SU-DHL-6 (cell line): ENCODE results near the gene C1orf198.

Experiments
- H2AFZ ChIP-seq: fragments of 200-600 bp; sonication (generic); 2 replicates; pipeline ENCODE4 v1.6.1; 2014; ENCODE audit warnings: low read depth, mild to moderate bottlenecking, moderate library complexity, mixed read lengths, antibody characterized with exemption, low read length; ENCODE audit not compliant: severe bottlenecking
- H3F3A ChIP-seq: fragments of 200-600 bp; shearing (Covaris generic); 2 replicates; pipeline ENCODE4 v1.6.0; 2016; ENCODE audit warnings: antibody characterized with exemption, mild to moderate bottlenecking; ENCODE audit not compliant: insufficient read depth
- H3K27ac ChIP-seq: fragments of 200-600 bp; sonication (generic); 2 replicates; pipeline ENCODE4 v1.5.1; 2016; ENCODE audit warnings: low read depth, mild to moderate bottlenecking, low read length, moderate library complexity, mixed read lengths
- H3K27me3 ChIP-seq: fragments of 200-600 bp; sonication (generic), shearing (Covaris generic); 2 replicates; pipeline ENCODE4 v1.6.0; 2014; ENCODE audit warnings: mild to moderate bottlenecking, low read length
- H3K36me3 ChIP-seq: fragments of 200-600 bp; sonication (generic); 2 replicates; pipeline ENCODE4 v1.6.1; 2014; ENCODE audit warnings: mild to moderate bottlenecking, low read length, mixed read lengths
- H3K4me2 ChIP-seq: fragments of 300-600, 200-600 bp; shearing (Covaris generic), sonication (generic); 2 replicates; pipeline ENCODE4 v1.6.0; 2014; ENCODE audit warnings: low read length, low read depth, mild to moderate bottlenecking; ENCODE audit not compliant: poor library complexity, severe bottlenecking
- H3K4me3 ChIP-seq: fragments of 200-600 bp; sonication (generic); 2 replicates; pipeline ENCODE4 v1.5.1; 2014; ENCODE audit warnings: antibody characterized with exemption, low read length, mild to moderate bottlenecking, mixed read lengths; ENCODE audit not compliant: insufficient read depth, poor library complexity, severe bottlenecking
- H3K79me2 ChIP-seq: fragments of 200-600 bp; sonication (generic); 2 replicates; pipeline ENCODE4 v1.6.1; 2014; ENCODE audit warnings: mild to moderate bottlenecking, low read length, moderate library complexity; ENCODE audit not compliant: insufficient read depth
- H3K9ac ChIP-seq: fragments of 200-600 bp; sonication (generic); 2 replicates; pipeline ENCODE4 v1.7.0; 2014; ENCODE audit warnings: mild to moderate bottlenecking, low read length
- H3K9me2 ChIP-seq: fragments of 200-600 bp; sonication (generic); replicated peaks from 2 replicates; pipeline ENCODE4 v1.6.1; 2014; ENCODE audit warnings: low read length; ENCODE audit not compliant: insufficient read depth
- H3K9me3 ChIP-seq: fragments of 200-600 bp; sonication (generic); 2 replicates; pipeline ENCODE4 v1.6.1; 2014; ENCODE audit warnings: low read length, mixed read lengths; ENCODE audit not compliant: insufficient read depth
- H4K20me1 ChIP-seq: fragments of 200-600 bp; sonication (generic); 2 replicates; pipeline ENCODE4 v1.6.1; 2014; ENCODE audit warnings: low read depth, mild to moderate bottlenecking, antibody characterized with exemption, low read length, moderate library complexity, mixed read lengths
- EZH2phosphoT487 ChIP-seq: fragments of 200-600 bp; sonication (generic), shearing (Covaris generic); conservative IDR thresholded peaks from 2 replicates; pipeline ENCODE4 v1.6.1; 2018; ENCODE audit warnings: mild to moderate bottlenecking, antibody characterized with exemption, low read length, moderate library complexity, mixed read lengths
- TF ChIP-seq, protein P1 (sequence below): fragments of 200-600 bp; sonication (generic); IDR thresholded peaks from one replicate; pipeline ENCODE4 v1.5.1; 2017; ENCODE audit warnings: antibody characterized with exemption, mild to moderate bottlenecking, low read length, moderate library complexity; ENCODE audit not compliant: insufficient read depth, poor library complexity, severe bottlenecking

C1orf198 gene

DNA sequence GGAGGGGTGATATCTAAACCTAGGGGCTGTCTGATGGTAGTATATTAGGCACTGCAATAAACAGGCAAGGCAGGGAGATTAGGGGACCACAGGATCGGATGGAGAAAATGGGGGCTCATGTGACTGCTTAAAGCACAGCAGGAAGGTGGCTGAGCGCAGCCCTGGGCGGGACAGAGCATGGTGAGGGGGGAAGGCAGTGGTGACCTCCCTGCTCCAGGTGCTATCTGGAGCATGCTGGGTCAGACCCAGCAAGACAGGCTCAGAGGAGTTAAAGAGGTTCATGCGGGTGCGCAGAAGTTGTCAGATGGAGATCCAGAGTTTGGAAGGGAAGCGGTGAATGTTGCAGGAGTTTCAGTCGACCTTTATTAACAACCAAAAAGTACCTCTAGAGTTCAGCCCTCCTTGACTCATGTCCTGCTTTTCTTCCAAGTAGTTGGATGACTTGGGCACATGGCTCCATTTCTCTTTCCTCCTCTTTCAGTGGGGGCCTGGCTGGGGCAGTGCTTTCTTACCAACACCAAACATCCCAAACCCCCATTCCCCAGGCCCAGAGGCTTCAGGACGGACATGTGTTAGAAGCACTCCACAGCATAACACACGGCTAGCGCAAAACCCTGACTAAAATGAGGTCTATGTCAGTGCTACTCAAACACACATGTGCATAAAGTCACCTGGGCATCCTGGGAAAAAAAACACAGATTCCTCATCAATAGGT, 79.6 kb downstream of the C1orf198 start:
- Histone ChIP-seq H3K9me3 (no peaks in the 10 kb centered on the region), H3K36me3 (no peaks in the 10 kb centered on the region), H2AFZ (no peak overlapping the region), H3K27ac (no peak overlapping the region), H3F3A (no peaks in the 10 kb centered on the region), H4K20me1 (no peaks in the 10 kb centered on the region), H3K9me2 (no peaks in the 10 kb centered on the region), H3K9ac (no peak overlapping the region), H3K27me3 (no peaks in the 10 kb centered on the region), H3K79me2 (no peaks in the 10 kb centered on the region), H3K4me3 (no peak overlapping the region), H3K4me2 (no peak overlapping the region)
- TF ChIP-seq, protein P1, sequence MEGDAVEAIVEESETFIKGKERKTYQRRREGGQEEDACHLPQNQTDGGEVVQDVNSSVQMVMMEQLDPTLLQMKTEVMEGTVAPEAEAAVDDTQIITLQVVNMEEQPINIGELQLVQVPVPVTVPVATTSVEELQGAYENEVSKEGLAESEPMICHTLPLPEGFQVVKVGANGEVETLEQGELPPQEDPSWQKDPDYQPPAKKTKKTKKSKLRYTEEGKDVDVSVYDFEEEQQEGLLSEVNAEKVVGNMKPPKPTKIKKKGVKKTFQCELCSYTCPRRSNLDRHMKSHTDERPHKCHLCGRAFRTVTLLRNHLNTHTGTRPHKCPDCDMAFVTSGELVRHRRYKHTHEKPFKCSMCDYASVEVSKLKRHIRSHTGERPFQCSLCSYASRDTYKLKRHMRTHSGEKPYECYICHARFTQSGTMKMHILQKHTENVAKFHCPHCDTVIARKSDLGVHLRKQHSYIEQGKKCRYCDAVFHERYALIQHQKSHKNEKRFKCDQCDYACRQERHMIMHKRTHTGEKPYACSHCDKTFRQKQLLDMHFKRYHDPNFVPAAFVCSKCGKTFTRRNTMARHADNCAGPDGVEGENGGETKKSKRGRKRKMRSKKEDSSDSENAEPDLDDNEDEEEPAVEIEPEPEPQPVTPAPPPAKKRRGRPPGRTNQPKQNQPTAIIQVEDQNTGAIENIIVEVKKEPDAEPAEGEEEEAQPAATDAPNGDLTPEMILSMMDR: no peak
- TF ChIP-seq EZH2phosphoT487: no peak

DNA sequence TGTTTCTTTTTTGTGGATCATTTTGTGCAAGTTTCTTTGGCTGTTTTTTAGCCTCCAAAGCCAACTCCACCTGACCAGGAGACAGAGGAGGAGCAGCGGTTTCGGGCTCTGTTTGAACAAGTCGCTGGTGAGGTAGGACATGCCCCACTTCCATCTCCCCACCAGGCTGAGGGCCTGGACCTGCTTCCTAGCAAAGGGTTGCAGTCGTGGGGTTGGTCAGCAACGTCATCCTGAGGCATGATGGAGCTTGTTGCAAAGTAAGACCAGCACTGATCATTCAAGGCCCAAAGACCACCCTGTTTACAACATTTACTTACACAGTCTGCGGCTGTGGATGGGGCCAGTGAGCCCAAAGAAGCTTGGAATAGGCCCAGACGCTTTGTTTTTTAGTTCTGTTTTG, 80.8 kb downstream of the C1orf198 start:
- no peak overlapping the region for H3K4me3 ChIP-seq

More for the DNA sequence above, 80.8 kb downstream of the C1orf198 start:
- Histone ChIP-seq H3K36me3 (no peaks in the 10 kb centered on the region), H3K9me2 (no peaks in the 10 kb centered on the region), H3K9me3 (no peaks in the 10 kb centered on the region), H3K9ac (no peak overlapping the region), H3K79me2 (no peaks in the 10 kb centered on the region), H3K27me3 (no peaks in the 10 kb centered on the region), H3K27ac (no peak overlapping the region), H4K20me1 (no peaks in the 10 kb centered on the region), H3F3A (no peaks in the 10 kb centered on the region), H2AFZ (no peak overlapping the region), H3K4me2 (no peak overlapping the region)
- no peak for TF ChIP-seq EZH2phosphoT487
- TF ChIP-seq, protein P1: no peak
